Stimulated activated CD4-positive, alpha-beta T cell treated with anti-CD3 and anti-CD28 coated beads, Interleukin-4, amount 100 ng/mL, for 48 hours (primary cell): ENCODE measurements around the gene RIN1.

Experiments
- DNase-seq, 2 donors: peaks; one replicate each; pipeline ENCODE4 v3.0.0-alpha.2; 2020; ENCODE audit warnings: low read depth in 2 of 2

RIN1 gene

GRCh38 chr11:66294626-66295620, 41.3 kb downstream of the RIN1 start:
- DNase-seq: no peak

- DNase-seq: no peak
Observed at GRCh38 chr11:66293777-66294625, 42.2 kb downstream of the RIN1 start.

DNA sequence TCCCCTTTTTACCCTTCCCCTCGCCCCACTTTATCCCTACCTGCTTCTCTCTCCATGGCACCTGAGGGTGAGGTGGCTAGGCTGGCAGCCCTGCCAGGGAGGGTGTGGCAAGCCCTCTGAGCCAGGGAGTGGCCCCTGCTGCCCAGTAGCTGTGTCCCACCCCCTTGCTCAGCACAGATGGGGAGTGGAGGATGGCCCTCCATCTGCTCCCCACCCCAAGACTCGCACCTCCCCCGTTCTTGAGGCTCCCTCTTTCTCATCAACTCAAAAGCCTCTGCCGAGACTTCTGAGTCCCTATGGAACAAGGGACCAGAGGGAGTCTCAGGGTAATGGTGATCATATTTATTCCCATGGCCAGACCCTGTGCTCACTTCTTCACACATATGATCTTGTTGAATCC, 42.9 kb downstream of the RIN1 start:
- no peak for DNase-seq

DNA sequence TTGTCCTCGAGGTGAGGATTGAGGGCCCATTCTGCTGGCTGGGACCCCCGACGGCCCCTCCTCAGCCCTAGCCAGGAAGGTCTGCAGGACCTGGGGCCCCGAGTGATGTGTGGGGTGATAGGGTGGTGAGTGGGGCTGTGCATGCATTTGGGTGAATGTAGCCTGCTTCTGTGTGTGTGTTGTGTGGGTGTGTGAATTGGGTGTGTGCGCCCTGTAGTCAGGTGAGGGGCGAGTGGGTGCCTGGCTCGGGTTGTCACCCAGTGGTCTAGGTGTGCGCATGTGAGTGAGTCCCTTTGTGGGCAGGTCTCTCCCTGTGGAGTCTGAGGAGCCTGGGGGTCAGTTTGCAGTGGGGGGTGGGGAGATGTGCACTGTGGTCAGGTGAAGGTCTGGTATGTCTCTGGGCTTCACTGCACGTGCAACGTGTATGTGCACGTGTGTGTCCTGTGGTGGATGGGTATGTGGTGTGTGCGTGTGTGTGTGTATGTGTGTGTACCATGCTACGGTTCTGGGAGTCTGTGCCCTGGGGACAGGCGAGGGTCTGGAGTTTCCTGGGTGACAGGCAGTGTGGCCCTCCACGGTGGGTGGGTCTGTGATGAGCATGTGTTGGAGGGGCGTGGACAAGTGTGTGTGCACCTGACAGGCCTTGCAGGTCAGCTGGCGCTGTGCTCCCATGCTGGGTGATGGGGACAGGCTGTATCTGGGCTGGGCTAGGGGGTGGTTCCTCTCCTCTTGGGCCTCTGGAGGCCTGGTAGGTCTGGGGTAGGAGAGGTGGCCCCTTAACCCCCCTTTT, 43.5 kb downstream of the RIN1 start:
- DNase-seq: no peak

DNA sequence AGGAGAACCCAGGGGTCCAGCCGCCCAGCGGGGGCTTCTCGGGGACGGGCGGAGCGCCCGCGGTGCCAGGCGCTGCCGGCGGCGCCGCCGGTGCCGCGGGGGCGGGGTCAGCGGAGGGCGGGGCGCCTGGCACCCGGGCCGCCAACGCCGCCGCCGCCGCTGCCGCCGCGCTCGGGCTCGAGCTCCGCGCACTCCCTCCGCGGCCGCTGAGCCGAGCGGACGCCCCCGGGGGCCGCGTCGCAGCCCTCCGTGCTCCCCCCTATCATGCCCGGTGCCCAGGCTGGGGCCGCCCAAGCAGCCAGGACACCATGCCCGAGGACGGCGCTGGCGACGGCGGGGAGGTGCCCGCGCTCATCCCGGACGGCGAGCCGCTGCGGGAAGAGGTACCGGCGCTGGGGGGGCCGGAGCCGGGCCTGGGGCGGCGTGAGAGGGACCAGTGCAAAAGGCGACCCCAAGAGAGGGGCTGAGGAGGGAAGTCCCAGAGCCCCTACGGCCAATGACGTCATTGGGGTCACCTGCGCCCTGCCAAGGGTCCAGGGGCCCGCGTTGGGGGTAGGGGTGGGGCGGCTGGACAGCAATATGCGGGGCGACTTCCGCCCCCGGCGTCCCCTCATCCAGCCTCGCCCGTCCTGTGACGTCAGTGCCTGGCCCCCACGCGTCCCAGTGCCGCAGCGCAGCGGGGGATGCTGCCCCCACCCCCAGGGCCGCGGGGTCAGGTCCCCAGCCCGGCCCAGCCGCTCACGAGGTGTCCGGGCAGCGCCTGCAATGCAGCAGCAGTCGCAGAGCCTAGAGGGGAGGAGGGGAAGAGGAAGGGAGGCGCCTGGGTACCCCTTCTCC, 44.3 kb downstream of the RIN1 start, which contains the start of gene TMEM151A:
Gene TMEM151A, plus strand, starts transcription at position 189 of the 837 bp plus-strand sequence. Its CDS starts 120 bp downstream, at position 309.
- no peak for DNase-seq

- DNase-seq: no peak
Observed at GRCh38 chr11:66291303-66291705, 44.9 kb downstream of the RIN1 start.

DNA sequence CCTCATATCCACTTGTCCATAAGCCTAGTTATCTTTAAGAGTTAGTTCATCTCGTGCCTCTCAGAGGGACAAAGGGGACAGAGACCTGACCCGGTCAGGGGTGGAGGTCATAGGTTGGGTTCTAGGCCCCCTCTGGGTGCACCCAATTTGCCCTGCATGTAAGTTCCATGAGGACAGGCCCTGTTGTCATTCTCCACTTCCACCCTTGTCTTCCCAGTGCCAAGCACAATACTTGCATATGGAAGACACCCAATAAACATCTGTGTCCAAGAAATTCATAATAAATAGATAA, 46.0 kb downstream of the RIN1 start:
- DNase-seq: no peak

- peak; percentile 76 to 82 for DNase-seq
Observed at GRCh38 chr11:66289548-66290329, 46.5 kb downstream of the RIN1 start.

- peak; percentile 93 to 98 for DNase-seq
Observed at GRCh38 chr11:66288671-66289547, 47.3 kb downstream of the RIN1 start, which contains the start of gene YIF1A. Gene YIF1A, minus strand, starts transcription at chr11:66289143. Its CDS starts 158 bp downstream, at chr11:66288985.

DNA sequence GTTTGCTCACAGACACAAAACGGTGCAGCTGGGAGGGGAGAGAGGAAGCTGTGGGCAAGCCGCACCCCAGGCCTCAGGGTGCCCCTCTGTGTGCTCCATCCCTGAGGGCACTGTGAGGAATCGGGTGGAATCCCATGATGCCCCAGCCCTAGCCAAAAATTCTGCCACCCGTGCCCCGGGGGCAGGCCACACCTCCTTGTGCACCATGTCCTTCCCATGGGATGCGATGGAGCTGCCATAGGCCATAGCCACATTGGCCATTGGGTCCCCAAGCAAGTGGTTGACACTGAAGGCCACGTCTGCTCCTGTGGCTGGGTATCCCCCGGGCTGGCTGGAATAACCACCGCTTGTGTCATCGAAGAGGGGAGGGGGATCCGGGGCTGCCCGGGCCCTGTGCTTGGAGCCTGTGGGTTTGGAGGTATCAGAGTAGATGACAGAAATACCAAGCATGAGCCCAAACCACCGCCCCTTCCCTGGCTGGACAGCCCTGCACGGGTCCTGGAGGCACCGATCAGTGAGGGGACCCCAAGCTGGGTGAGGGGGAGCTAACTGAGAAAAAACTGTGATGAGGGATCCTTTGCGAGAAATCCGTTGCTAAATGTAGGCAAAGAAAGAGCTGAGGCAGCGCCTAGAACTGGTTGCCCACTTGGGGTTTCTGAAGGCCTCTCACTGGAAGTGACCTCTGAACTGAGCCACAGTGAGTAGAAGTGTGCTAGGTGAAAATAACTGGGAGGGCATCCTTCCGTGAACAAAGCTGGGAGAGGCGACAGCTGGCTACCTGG, 48.2 kb downstream of the RIN1 start:
- no peak for DNase-seq

- DNase-seq: no peak
Observed at GRCh38 chr11:66287211-66287888, 48.9 kb downstream of the RIN1 start.

DNA sequence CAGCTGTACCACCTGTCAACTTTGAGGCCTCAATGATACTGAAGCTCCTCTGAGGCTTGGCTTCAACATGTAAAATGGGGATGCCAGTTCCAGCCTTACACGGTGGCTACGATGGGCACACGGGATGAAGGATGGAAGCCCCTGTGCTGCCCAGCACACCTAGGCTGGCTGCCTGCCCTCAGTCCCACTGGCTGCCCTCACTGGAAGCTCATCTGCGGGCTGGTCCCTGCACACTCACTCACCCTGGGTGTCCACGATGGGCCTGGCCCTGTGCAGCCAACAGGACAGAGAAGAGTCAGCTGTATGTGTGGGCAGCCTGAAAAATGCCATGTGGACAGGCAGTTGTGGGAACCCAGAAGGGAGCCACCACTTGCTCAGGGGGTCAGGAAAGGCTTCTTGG, 49.5 kb downstream of the RIN1 start:
- no peak for DNase-seq

GRCh38 chr11:66285250-66285947, 50.8 kb downstream of the RIN1 start:
- no peak for DNase-seq

GRCh38 chr11:66284526-66285078, 51.6 kb downstream of the RIN1 start:
- no peak for DNase-seq

GRCh38 chr11:66283461-66284105, 52.7 kb downstream of the RIN1 start:
- DNase-seq: no peak
